Measurements from ENCODE around the gene MRPL27.

MRPL27 gene

DNA sequence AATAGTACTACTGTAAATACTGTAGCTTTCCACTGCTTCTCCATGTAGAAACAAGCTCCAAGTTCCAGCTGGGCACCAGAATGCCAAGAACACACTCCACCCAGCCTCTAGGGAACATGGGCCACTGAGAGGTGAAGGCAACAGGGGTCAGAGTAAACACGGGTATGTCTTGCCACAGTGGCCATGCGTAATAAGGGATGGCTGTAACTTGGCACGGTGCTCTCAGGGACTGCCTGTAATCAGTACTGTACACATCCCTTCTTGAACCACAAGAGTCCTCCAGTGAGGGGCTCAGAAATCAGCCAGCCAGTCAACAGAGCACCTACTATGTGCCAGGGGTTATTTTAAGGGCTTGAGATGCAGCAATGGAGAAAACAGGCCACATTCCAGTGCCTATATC lies 13.5 kb upstream of the MRPL27 start:
- no peak for DNase-seq (ENCODE audit: low read depth)

DNA sequence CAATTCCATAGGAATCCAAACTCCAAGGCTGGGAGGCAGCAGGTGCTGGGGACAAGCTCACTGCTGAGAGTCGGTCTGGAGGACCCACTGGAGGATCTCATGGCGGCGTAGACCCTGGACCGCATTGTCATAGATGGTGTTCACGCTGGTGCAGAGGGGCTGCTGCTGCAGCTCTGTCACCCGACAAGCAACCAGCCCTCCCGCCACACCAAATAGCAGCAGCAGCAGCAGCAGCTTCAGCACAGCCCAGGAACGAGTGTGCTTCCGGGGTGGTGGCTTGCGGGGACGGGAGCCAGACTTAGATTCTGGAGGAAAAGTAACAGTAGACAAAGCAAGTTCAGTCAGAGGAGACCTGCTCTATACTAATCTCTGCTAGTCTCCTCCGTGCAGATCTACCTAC lies 9.9 kb upstream of the MRPL27 start:
- DNase-seq (ENCODE audit: low read depth) = no peak

DNA sequence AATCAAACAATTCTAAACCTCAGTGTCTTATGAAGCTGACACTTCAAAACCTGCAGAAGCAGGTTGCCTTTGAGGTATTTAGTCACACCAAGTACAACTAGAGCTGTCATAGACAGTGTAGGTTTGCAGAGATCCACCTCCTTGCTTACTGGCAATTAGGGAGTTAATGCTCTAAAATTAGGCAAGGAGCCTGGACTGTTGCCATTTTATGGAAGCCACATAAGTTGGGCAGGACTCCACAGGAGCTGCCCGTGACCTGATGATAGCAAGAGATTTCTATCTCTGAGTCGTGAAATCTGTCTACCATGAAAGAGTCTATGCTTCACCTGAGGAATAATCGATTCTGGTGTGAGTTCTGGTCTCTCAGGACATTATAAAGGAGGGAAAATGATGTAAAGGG lies 8.9 kb upstream of the MRPL27 start:
- DNase-seq (ENCODE audit: low read depth) = no peak

DNA sequence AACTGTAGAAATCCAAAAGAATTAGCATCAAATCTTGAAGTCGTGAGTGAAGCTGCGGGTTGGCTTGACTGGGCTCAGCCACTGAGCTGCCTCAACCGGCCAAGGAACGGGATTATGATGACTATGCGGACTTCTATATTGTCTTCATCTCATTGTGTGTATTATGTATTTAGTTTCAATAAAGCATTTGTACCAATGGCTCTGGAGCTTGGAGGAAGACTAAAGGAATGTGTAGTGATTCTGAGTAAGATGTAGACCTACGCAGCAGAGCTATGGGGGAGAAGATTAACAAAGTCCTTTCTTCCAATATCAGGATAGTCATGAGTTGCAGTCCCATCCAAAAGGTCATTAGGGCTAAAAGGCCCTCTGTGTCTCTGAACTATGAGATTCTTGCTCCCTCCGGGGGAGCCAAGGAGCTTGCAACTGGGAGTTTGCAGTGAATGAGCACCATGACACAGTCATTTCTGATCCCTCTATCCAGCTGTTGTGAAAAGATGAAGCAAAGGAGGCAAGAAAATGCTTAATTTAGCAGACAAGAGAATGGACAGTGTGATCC lies 8.4 kb upstream of the MRPL27 start:
- no peak for DNase-seq (ENCODE audit: low read depth)

DNA sequence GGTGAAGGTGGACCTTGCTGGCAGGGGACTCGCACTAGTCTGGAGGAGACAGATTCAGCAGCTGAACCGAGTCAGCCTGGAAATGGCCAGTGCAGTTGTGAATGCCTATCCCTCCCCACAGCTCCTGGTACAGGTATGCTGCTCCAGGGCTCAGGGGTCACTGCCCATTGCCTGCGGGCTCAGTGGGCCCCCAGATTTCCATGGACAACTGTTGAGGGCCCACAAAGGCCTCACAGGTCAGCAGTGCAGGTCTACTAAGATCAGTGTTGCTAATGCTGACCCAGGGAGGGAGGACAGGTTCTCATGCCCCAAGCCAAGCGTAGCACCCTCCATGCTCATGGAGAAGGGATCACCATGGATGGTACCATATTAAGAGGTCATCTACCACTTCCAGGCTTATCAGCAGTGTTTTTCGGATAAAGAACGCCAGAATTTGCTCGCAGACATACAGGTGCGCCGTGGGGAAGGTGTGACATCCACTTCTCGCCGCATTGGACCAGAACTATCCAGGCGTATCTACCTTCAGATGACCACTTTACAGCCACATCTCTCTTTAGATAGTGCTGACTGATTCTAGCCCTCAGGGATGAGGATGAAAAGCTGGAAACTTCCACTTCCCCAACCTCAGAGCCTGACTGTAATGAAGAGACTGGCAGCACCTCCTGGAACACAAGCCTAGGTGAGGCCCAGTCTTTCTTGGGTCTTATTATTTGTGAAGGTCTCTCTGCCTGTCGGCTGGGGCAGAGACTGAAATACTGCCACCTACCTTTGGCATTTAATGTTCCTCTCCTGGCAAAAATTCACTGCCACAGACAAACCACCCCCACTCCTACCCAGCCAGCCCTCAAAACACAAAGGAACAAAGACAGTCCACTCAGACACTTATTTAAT lies 7.6 kb upstream of the MRPL27 start:
- DNase-seq (ENCODE audit: low read depth) = no peak

DNA sequence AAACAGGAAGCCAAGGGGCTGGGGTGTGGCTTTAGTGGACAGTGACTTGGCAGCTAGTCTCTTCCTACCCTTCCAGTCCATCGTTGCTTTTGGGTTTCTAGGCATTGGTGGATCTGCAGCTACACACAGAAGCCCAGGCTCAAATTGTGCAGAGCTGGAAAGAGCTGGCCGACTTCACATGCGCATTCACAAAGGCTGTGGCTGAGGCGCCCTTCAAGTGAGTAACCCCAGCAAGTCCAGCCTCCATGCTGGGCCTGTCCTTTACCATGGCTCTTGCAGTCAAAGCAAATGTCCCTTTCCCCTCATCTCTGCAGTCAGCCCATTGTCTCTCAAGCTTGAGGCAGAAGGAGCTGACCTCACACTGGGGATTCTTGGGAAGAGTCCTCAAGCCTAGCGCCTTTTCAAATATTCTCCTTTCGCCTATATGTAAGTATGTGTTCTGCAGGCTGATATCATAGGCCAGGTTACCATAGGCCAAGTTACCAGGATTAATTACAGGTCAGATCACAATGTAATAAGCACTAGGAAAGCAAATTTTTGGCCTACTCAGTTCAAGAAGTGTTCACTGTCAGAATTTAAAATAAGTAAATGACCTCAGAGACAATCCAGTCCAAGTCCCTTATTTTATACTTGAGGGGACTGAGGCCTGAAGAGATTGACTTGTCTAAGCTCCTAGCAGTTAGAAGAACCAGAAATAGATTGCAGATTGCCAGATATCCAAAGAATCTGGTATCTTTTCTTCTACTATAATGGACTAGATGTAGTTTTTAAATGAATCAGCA lies 6.6 kb upstream of the MRPL27 start:
- DNase-seq (ENCODE audit: low read depth) = no peak

DNA sequence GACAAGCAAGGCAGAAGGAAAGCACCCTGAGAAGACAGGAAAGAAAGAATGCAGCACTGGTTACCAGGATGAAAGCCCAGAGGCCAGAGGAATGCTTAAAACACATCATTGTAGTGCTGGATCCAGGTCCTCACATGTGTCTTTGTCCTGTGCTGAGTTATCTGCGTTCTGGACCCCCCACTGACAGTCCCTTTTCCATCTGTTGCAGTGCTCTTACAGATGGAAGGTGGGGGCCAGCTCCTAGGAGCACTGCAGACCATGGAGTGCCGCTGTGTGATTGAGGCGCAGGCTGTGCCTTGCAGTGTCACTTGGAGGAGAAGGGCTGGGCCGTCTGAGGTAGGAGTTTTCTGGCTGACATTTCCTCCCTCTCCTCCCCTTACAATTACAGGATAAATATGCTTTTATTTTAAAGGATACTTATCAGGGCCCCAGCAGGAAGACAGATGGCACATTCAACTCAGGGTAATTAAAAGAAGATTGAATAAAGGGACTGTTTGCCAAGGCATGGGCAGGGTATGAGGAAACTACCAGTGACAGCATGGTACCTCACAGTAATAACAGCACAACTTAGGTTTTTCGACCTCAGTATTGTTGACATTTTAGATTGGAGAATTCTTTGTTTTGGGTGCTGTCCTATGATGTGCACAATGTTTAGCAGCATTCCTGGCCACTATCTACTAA lies 3.0 kb upstream of the MRPL27 start:
- DNase-seq (ENCODE audit: low read depth) = no peak

DNA sequence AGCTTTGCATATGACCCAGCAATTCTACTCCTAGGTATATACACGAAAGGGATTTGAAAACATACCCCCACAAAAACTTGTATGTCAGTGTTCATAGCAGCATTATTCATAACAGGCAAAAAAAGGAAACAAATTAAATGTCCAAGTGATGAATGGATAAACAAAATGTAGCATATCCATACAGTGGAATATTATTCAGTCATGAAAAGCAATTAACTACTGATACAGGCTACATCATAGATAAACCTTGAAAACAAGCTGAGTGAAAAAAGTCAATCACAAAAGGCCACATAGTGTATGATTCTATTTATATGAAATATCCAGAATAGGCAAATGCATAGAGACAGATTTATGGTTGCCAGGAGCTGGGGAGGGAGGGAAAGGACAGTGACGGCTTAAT lies 721 bp upstream of the MRPL27 start:
- no peak for DNase-seq (ENCODE audit: low read depth)

DNA sequence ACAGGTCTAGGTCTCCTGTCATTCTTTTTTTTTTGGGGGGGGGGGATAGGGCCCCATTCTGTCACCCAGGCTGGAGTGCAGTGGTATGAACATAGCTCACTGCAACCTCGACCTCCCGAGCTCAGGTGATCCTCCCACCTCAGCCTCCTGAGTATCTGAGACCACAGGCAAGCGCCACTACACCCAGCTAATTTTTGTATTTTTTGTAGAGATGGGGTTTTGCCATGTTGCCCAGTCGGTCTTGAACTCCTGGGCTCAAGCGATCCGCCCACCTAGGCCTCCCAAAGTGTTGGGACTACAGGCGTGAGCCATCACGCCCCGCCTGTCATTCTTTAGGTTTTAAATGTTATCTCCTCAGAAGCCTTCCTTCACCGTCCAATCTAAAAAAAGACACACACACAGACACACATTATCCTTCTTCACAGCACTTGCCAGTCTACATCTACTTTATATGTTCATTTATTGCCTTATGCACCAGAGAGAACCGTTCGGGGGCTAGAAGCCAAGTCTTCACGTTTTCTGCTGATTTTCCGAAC lies 694 bp downstream of the MRPL27 start:
- no peak for DNase-seq (ENCODE audit: low read depth)

DNA sequence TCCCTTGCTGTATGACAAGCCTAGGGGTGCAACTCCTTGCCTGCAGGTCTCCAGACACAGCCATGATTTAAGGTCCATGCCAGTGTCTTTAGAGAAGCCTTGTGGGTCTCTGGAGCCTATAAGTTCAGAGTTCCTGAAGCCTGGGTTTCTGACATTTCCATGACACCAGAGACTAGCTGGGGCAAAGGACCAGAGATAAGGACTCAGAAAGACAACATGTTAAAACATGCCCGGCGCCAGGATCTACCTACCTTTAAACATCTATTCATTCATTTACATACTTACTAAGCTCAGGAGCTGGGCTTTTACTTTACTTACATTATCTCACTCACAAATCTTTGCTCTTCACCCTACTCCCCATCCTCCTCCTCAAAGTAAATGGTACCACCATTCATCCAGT lies 1.5 kb downstream of the MRPL27 start:
- DNase-seq (ENCODE audit: low read depth) = no peak

DNA sequence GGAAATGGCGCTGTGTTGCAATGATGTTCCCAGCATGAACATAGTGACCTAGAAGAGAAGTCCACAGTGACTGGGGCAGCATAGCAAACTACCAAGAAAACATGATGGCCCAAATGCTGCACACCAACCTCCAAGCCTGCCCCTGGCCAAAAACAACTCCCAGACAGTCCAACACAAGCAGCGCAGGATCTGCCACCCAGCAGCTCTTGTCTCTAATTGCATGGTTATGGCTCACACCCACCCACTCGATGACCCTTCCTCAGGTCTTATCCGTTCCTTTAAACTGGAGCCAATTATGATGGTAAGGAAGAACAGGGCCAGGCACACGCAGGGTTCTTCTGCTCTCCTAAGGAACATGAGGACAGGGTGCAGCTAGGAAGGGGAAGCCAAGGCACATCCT lies 2.9 kb downstream of the MRPL27 start:
- no peak for DNase-seq (ENCODE audit: low read depth)

DNA sequence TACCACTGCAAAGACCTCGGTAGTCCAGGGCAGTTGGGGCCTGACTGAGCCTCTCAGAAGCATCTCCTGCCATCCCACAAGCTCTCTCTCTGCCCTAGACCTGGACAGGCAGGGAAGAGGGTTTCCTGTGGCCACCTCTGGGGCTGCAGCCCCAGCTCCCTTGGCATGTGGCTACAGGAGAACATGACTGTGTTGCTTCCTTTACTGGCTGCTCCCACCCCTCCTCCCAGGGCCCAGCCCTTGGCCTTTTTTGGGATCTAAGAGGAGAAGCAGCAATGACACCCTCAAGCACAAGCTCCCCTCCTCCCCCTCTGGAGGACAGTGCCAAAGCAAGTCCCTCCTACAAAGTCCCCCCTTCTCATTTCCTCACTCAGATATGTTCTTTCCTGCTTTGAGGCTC lies 5.6 kb downstream of the MRPL27 start:
- DNase-seq (ENCODE audit: low read depth) = no peak

DNA sequence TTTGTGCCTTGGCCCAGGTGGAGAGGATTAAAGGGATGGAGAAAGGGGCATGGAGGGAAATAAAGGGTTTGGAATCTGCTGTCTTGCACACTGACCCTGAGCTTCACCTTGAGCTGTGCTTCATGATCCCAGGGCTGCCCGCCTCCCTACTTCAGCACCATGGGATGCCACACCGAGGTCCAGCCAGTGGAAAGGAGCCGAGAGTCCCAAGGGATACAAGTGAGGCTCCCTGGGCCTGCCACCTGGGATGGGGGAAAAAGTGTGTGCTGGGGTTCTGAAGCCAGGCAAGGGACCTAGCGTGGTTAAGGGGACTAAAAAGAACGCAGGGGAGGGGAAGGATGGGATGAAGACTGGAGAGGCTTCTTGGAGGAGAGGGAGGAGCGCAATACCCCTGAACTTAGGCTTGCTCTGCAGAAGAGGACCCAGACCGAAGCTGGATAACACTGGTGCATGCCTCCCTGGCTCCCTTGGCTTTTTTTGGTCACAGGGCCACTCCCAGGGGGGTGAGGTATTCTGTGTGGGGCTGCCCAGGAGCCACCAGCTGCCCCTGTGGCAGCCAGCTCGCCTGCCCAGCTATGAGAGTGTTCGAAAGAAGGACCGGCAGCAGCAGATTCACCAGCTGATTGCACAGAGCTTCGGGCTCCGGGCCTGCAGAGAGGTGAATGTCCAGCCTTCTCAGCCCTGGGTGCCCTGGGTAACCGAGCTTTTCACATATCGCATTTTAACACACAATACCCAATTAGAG lies 7.2 kb downstream of the MRPL27 start:
- no peak for DNase-seq (ENCODE audit: low read depth)

DNA sequence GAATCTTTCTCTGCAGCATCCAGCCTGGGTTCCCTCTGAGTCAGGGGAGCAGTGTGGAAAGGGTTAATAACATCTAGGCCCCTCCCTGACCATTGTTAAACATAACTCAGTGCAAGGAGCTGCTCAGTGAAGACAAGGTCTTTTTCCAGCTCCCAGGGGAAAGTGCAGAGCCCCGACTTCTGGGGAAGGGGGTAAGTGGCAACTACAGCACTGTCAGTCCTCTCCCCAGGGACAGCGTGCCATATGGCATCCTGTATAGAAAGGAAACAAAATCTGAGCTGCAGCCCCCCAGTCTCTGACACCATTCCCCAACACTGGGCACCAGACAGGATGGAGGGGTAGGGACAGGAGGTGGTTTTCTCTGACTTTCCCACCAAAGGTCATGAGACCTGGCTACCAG lies 7.8 kb downstream of the MRPL27 start:
- no peak for DNase-seq (ENCODE audit: low read depth)

DNA sequence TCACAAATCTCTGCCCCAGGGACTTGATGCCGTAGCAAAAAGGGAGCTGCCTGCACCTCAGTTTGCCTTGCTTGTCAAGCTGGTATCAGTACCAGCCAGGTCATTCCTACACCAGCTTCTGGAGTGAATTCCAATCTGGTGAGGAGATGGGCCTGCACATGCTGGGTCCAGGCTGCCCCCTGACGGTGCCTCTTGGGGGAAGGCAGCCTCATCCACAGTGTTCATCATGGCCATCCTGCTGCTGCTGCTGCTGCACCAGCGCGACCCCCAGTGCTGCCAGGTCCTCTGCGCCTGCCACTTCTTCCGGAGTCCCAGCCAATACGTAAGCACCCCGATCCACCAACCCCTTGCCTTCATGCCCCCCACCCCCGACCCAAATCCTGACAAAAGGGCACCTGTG lies 8.3 kb downstream of the MRPL27 start:
- DNase-seq (ENCODE audit: low read depth) = no peak

DNA sequence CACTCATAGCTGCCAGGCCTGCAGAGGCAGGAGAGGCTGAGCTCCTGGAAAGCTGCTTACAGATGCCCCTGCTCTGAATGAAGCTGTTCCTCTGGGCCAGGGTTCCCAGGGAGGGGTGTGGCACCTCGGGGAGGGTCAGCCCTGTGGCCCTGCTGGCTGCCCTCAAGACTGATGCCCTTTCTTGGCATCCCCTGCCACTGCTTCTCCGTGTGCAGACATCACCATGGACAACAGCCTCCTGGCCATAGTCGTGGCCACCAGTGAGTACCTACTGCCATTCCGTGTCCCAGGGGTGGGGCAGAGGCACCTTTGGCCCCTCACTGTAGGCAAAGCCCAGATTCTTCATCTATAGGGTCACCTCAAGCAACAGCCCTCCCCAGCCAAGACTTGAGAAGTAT lies 8.9 kb downstream of the MRPL27 start:
- no peak for DNase-seq (ENCODE audit: low read depth)

DNA sequence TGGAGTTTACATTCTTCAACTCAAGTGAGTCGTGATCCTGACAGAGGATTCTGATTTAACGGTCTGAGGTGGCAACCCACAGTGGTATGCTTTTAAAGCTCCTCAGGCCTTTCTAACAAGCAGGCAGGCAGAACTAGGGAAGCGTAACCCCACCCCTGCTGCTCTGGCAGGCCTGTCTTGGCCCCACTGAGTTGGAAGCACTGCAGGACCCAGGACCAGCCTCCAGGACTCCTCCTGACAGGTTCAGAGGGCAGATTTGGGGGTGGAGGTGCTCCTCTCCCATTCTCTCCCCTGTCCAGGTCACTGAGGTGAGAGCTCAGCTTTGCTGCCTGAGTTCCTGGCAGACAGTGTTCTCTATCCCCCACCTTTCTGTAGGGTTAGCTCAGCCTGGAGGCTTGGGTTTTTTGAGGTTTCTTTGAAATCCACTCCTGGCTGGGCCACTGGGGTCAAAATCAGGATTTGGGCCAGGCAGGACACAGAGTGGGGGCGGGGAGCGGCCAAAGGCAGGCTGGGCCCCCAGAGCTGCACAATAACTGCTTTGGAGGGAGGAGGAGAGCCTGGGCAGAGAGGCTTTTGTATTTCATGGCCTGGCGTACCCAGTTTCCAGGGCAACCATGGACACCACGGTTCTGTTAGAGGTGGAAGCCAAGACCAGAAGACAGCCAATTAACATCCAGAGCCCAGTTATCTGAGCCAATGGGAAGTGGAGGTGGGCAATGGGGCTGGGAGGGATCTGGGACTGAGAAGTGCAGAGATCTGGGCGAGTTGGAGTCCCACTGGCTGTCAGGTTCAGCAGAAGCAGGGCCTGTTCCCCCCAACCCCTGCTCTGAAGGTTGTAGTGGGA lies 9.5 kb downstream of the MRPL27 start:
- DNase-seq (ENCODE audit: low read depth) = no peak

DNA sequence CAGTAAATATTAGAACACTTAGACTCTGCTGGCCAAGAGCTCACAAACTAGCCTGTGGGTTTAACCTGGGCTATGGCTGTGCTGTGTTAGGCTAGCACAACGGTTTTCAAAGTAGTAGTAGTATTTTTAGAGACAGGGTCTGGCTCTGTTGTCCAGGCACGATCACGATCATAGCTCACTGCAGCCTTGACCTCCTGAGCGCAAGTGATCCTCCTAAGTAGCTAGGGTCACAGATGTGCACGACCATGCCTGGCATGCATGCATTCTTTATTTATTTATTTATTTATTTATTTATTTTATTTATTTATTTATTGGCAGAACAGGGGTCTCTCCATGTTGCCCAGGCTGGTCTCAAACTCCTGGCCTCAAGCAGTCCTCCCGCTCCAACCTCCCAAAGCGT lies 10.3 kb downstream of the MRPL27 start:
- DNase-seq (ENCODE audit: low read depth) = no peak

DNA sequence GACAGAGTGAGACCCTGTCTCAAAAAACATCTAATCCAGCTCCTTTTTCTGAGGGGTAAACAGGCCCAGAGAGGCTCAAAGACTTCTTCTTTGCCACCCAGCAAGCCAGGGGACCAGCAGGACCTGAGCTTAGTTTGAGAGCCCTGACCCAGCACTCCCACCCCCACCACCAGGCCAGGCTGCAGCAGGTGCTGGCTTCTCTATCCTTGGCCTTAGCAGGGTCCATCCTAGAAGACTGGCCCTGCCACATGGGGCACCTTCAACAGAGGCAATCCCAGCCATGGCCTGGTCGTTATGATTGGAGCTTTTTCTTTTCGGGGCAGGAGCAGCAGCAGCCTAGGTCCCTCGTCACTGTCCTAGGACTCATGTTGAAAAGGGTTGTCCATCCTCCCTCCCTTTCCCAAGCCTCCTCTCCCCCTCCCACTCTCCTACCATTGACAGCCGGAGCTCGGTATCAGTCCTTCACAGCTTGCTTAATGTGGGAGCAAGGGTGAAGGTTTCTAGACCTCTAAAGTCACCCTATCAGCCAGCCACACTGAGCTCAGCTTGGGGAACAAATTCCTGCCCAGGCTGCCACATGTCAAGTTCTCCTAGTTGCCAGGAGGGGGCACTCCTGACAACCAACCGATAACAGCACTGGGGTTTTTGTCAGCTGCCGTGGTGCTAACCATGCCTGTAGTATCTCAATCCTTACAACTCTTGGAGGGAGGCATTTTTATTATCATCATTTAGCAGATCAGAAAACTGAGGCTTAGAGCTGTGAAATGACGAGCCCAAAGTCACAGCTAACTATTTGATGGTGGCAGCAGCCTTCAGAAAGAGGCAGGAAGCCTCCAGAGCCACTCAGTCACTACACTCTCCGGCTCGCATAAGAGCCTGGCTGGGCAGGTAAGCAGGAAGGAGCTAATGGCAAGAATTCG lies 11.2 kb downstream of the MRPL27 start:
- DNase-seq (ENCODE audit: low read depth) = peak; percentile 29
